ENCODE results near the gene PPP4R3A.
A peak's percentile ranks its signal among the peaks of the same experiment; 100 is the strongest.

The PPP4R3A gene

DNA sequence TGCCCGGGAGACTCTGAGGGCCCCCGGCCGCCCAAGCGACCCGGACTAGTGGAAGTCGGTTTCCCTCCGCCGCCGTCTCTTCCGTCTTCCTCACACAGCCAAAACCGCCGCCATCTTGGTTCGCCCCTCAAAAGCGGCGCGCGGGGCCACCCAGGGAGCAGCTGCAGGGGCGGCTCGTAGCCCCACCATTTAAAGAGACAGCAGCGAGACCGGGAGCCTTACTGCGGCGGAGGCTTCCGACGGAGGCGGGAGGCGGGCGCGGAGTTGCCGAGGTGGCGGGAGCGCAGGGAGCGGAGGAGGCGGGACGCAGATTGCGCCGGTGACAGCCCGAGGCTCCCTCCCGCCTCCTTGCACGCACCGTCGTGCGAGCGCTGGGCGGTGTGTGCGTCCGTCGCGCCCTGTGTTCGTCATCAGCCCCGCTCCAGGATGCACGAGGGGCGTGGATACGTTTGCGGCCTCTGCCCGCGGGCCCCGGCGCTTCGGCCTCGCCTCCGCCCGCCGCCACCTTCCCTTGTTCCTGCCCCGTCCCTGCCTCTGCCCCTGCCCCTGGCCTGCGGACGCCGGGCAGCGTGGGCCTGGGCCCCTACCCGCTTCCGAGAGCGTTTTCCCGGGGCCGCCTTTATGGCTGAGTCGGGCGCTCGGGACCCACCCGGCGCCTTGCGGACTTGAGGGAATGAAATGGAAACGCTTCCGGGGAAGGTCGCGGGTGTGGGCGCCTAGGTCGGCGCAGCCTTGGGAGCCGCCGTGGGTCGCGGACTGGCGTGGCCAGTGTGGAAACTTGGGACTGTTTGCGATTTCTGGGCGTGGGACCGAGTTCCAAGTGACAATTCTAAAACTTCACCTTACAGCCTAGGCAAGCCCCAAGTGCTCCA is at the start of gene PPP4R3A:
PPP4R3A (minus strand) TSS at position 140 of the 872 bp plus-strand sequence. CDS start 663 bp downstream, outside the sequence.
- peak; percentile 92 for DNase-seq
- Histone ChIP-seq H3K4me3 (ENCODE audit: low read depth, low read length) (peak within 1 kb of the TSS; percentile 92), H3K27me3 (replicated peaks) (no peaks in the 10 kb centered on the region), H3K27ac (peak within 1 kb of the TSS; percentile 94), H3K36me3 (replicated peaks) (no peaks in the 10 kb centered on the region)
- TF ChIP-seq, protein P1, sequence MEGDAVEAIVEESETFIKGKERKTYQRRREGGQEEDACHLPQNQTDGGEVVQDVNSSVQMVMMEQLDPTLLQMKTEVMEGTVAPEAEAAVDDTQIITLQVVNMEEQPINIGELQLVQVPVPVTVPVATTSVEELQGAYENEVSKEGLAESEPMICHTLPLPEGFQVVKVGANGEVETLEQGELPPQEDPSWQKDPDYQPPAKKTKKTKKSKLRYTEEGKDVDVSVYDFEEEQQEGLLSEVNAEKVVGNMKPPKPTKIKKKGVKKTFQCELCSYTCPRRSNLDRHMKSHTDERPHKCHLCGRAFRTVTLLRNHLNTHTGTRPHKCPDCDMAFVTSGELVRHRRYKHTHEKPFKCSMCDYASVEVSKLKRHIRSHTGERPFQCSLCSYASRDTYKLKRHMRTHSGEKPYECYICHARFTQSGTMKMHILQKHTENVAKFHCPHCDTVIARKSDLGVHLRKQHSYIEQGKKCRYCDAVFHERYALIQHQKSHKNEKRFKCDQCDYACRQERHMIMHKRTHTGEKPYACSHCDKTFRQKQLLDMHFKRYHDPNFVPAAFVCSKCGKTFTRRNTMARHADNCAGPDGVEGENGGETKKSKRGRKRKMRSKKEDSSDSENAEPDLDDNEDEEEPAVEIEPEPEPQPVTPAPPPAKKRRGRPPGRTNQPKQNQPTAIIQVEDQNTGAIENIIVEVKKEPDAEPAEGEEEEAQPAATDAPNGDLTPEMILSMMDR (IDR thresholded peaks at IDR 0.05; ENCODE audit: low read depth, low read length, missing control alignments), result no peak
- in situ Hi-C loops (cut with HindIII; ENCODE audit: low pct_ligation_motif_present, low sequenced_read_pairs), result no loop called here

DNA sequence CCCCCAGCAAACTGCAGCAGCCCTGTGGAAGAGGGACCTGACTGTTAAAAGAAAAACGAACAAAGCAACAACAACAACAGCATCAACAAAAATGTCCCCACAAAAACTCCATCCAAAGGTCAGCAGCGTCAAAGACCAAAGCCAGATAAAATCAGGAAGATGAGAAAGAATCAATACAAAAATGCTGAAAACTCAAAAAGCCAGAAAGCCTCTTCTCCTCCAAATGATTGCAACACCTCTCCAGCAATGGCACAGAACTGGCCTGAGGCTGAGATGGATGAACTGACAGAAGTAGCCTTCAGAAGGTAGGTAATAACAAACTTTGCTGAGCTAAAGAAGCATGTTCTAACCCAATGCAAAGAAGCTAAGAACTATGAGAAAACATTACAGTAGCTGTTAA is 45.4 kb upstream of the PPP4R3A start:
- no peak for DNase-seq
- in situ Hi-C loops (cut with HindIII; ENCODE audit: low pct_ligation_motif_present, low sequenced_read_pairs), result no loop called here
- Histone ChIP-seq H3K4me3 (ENCODE audit: low read depth, low read length) (no peak overlapping the region), H3K36me3 (replicated peaks) (no peaks in the 10 kb centered on the region), H3K27me3 (replicated peaks) (no peaks in the 10 kb centered on the region), H3K27ac (no peak overlapping the region)
- TF ChIP-seq, protein P1 (IDR thresholded peaks at IDR 0.05; ENCODE audit: low read depth, low read length, missing control alignments), result no peak

GRCh38 chr14:91554535-91555332 is 44.6 kb upstream of the PPP4R3A start:
- Histone ChIP-seq H3K4me3 (ENCODE audit: low read depth, low read length) (no peak overlapping the region), H3K27me3 (replicated peaks) (no peaks in the 10 kb centered on the region), H3K27ac (no peak overlapping the region), H3K36me3 (replicated peaks) (no peaks in the 10 kb centered on the region)
- in situ Hi-C loops (cut with HindIII; ENCODE audit: low pct_ligation_motif_present, low sequenced_read_pairs), result no loop called here
- no peak for DNase-seq
- TF ChIP-seq, protein P1 (IDR thresholded peaks at IDR 0.05; ENCODE audit: low read depth, low read length, missing control alignments), result no peak

DNA sequence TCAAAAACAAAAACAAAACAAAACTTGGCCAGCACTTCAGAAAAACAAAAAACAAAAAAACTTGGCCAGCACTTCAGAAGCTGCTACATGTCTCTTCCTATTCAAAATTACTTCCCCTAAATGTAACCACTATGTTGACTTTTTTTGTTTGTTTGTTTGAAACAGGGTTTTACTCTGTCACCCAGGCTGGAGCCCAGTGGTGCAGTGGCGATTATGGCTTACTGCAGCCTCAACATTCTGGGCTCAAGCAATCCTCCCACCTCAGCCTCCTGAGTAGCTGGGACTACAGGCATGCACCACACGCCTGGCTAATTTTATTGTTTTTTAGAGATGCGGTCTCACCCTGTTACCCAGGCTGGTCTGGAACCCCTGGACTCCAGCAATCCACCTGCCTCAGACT is 38.0 kb upstream of the PPP4R3A start:
- Histone ChIP-seq H3K36me3 (replicated peaks) (no peaks in the 10 kb centered on the region), H3K4me3 (ENCODE audit: low read depth, low read length) (no peak overlapping the region), H3K27me3 (replicated peaks) (no peaks in the 10 kb centered on the region), H3K27ac (no peak overlapping the region)
- TF ChIP-seq, protein P1 (IDR thresholded peaks at IDR 0.05; ENCODE audit: low read depth, low read length, missing control alignments), result no peak
- in situ Hi-C loops (cut with HindIII; ENCODE audit: low pct_ligation_motif_present, low sequenced_read_pairs), result no loop called here
- DNase-seq, result no peak

DNA sequence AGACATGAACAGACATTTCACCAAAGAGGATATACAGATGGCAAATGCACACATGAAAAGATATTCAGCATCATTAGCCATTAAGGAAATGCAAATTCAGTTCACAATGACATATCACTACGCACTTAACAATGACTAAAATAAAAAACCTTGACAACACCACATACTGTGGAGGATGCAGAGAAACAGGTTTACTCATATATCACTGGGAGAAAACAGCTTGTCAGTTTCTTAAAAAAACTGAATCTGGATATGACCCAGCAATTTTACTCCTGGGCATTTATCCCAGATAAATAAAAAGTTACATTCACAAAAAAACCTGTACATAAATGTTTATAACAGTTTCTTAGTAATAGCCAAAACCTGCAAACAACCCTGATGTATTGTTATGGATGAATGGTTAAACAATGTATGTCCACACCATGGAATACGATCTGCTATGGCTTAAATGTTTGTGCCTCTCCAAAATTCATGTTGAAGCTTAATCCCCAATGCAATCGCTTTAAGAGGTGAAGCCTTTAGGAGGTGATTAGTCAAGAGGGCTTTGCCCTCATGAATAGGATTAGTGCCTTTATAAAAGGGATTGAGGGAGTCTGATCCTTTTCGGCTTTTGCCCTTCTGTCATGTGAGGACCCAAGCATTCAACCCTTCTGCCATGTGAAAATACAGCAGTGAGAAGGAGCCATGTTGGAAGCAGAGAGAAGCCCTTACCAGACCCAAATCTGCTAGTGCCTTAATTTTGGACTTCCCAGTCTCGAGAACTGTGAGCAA is 36.0 kb upstream of the PPP4R3A start:
- no peak overlapping the region for H3K4me3 ChIP-seq (ENCODE audit: low read depth, low read length)
- no peak overlapping the region for H3K27ac ChIP-seq
- in situ Hi-C loops (cut with HindIII; ENCODE audit: low pct_ligation_motif_present, low sequenced_read_pairs), result no loop called here
- TF ChIP-seq, protein P1 (IDR thresholded peaks at IDR 0.05; ENCODE audit: low read depth, low read length, missing control alignments), result no peak
- H3K36me3 ChIP-seq (replicated peaks), result no peaks in the 10 kb centered on the region
- no peak for DNase-seq
- no peaks in the 10 kb centered on the region for H3K27me3 ChIP-seq (replicated peaks)
